Loucy (cell line): ENCODE data around the gene EGF.

ENCODE experiments used
- H2AFZ ChIP-seq: fragments of 200-600 bp; sonication (generic); 2 replicates; pipeline ENCODE4 v1.6.0; 2016; ENCODE audit warnings: antibody characterized with exemption, mild to moderate bottlenecking, low read length, moderate library complexity
- H3F3A ChIP-seq: fragments of 200-600 bp; 2 replicates; pipeline ENCODE4 v1.6.0; 2016; ENCODE audit warnings: antibody characterized with exemption, low read depth, mild to moderate bottlenecking
- H3K27me3 ChIP-seq: fragments of 200-600 bp; sonication (generic); 2 replicates; pipeline ENCODE4 v1.6.1; 2014; ENCODE audit warnings: low read length, mild to moderate bottlenecking; ENCODE audit not compliant: insufficient read depth, poor library complexity, severe bottlenecking
- H3K36me3 ChIP-seq: fragments of 200-600 bp; sonication (generic); 2 replicates; pipeline ENCODE4 v1.6.1; 2016; ENCODE audit warnings: low read length; ENCODE audit not compliant: insufficient read depth
- H3K4me1 ChIP-seq: fragments of 200-600 bp; sonication (generic); 2 replicates; pipeline ENCODE4 v1.5.1; 2014; ENCODE audit warnings: low read length, mild to moderate bottlenecking; ENCODE audit not compliant: insufficient read depth, poor library complexity, severe bottlenecking
- H3K4me2 ChIP-seq: fragments of 200-600 bp; sonication (generic); 2 replicates; pipeline ENCODE4 v1.6.0; 2014; ENCODE audit warnings: antibody characterized with exemption, low read length, low read depth, mild to moderate bottlenecking; ENCODE audit not compliant: poor library complexity, severe bottlenecking
- H3K4me3 ChIP-seq: fragments of 200-600 bp; sonication (generic); 2 replicates; pipeline ENCODE4 v1.5.1; 2014; ENCODE audit warnings: low read length, mild to moderate bottlenecking, mixed read lengths; ENCODE audit not compliant: poor library complexity, severe bottlenecking
- H3K79me2 ChIP-seq: fragments of 200-600 bp; sonication (generic); 2 replicates; pipeline ENCODE4 v1.6.1; 2014; ENCODE audit warnings: low read length; ENCODE audit not compliant: insufficient read depth
- H3K9ac ChIP-seq: fragments of 200-600 bp; sonication (generic); 2 replicates; pipeline ENCODE4 v1.6.0; 2014; ENCODE audit warnings: mild to moderate bottlenecking, low read depth, low read length, moderate library complexity; ENCODE audit not compliant: poor library complexity, severe bottlenecking
- H3K9me2 ChIP-seq: fragments of 200-600 bp; sonication (generic); replicated peaks from 2 replicates; pipeline ENCODE4 v1.6.1; 2016; ENCODE audit warnings: low read depth, low read length, mixed read lengths
- H3K9me3 ChIP-seq: fragments of 200-600 bp; sonication (generic); 2 replicates; pipeline ENCODE4 v1.6.1; 2014; ENCODE audit warnings: mild to moderate bottlenecking, antibody characterized with exemption, low read length, low read depth; ENCODE audit not compliant: insufficient read depth
- H4K20me1 ChIP-seq: fragments of 200-600 bp; sonication (generic); 2 replicates; pipeline ENCODE4 v1.6.0; 2014; ENCODE audit warnings: antibody characterized with exemption, low read length, mild to moderate bottlenecking; ENCODE audit not compliant: insufficient read depth, poor library complexity, severe bottlenecking
- EZH2phosphoT487 ChIP-seq: fragments of 200-600 bp; IDR thresholded peaks from 2 replicates; pipeline ENCODE4 v1.6.1; 2018; ENCODE audit warnings: antibody characterized with exemption, mild to moderate bottlenecking, moderate library complexity, borderline replicate concordance
- TF ChIP-seq, protein P1 (sequence below): fragments of 200-600 bp; sonication (generic); conservative IDR thresholded peaks from 2 replicates; pipeline ENCODE4 v1.5.1; 2014; ENCODE audit warnings: mild to moderate bottlenecking, antibody characterized with exemption, low read length

The EGF gene

DNA sequence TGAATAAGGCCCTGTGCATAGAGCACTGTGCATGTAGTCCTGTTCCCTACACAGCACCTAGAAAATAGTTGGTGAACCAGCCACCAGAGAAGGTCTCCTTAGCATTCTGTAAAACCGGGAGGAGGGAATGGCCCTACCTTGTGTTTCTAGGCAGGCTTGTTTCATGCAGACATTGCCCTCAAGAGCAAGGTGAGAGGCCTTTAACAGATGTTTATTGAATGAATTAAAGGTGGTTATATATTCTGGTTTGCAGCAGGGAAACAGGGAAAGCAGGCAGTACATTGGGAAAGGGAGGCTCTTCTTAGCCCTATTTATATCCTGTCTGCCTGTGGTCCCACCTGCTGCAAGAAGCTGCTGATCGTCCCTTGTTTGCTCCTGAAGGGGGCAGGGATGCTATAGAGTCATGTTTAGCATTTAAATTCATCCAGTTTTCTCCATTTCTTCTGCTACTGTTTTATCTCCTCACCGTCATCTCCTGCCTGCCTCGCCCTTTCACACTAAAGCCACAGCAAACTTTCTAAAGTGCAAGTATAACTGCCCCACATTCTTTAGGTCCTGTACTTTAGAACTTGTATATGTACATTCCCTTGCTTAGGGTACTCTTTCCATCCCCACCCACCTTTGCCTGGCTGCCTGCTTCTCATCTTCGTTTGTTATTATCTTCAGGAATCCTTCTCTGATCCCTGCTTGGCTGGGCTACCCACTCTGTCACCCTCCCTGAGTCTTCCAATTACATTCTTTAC is 60.3 kb downstream of the EGF start:
- H3K4me3 ChIP-seq = no peak overlapping the region
- H3K9me2 ChIP-seq = no peaks in the 10 kb centered on the region
- H3K9ac ChIP-seq = no peak overlapping the region
- no peaks in the 10 kb centered on the region for H3K27me3 ChIP-seq
- H3F3A ChIP-seq = no peaks in the 10 kb centered on the region
- peak overlapping the region; percentile 4 for H3K4me2 ChIP-seq
- TF ChIP-seq, protein P1, sequence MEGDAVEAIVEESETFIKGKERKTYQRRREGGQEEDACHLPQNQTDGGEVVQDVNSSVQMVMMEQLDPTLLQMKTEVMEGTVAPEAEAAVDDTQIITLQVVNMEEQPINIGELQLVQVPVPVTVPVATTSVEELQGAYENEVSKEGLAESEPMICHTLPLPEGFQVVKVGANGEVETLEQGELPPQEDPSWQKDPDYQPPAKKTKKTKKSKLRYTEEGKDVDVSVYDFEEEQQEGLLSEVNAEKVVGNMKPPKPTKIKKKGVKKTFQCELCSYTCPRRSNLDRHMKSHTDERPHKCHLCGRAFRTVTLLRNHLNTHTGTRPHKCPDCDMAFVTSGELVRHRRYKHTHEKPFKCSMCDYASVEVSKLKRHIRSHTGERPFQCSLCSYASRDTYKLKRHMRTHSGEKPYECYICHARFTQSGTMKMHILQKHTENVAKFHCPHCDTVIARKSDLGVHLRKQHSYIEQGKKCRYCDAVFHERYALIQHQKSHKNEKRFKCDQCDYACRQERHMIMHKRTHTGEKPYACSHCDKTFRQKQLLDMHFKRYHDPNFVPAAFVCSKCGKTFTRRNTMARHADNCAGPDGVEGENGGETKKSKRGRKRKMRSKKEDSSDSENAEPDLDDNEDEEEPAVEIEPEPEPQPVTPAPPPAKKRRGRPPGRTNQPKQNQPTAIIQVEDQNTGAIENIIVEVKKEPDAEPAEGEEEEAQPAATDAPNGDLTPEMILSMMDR = no peak
- TF ChIP-seq EZH2phosphoT487 = no peak
- no peaks in the 10 kb centered on the region for H3K79me2 ChIP-seq
- peaks cover 36% of the 10 kb centered on the region for H3K4me1 ChIP-seq
- H3K9me3 ChIP-seq = no peaks in the 10 kb centered on the region
- no peaks in the 10 kb centered on the region for H3K36me3 ChIP-seq
- H4K20me1 ChIP-seq = no peaks in the 10 kb centered on the region
- H2AFZ ChIP-seq = peak overlapping the region; percentile 71

DNA sequence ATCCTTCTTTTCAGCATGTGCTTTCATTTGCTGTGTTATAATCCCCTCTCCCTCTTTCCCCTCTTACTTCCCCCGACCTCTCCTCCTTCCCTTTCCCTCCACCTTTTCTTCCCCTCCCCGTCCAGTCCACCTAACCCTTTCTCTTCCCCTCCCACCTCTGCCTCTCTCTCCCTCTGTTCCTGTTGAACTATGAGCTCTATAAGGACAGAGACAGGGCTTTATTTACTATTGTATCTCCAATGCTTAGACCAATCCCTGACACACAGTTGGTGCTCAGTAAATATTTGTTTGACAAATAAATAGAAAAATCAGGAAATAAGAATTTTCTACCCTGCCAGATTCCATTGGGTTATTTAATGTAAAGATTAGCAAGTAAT is 60.8 kb downstream of the EGF start:
- Histone ChIP-seq H3K4me3 (no peak overlapping the region), H3F3A (no peaks in the 10 kb centered on the region), H3K9me3 (no peaks in the 10 kb centered on the region), H3K9me2 (no peaks in the 10 kb centered on the region), H4K20me1 (no peaks in the 10 kb centered on the region), H3K4me2 (no peak overlapping the region), H3K9ac (no peak overlapping the region), H3K36me3 (no peaks in the 10 kb centered on the region), H3K27me3 (no peaks in the 10 kb centered on the region), H3K4me1 (peaks cover 31% of the 10 kb centered on the region), H2AFZ (peak overlapping the region; percentile 71), H3K79me2 (no peaks in the 10 kb centered on the region)
- no peak for TF ChIP-seq EZH2phosphoT487
- TF ChIP-seq, protein P1 = no peak

DNA sequence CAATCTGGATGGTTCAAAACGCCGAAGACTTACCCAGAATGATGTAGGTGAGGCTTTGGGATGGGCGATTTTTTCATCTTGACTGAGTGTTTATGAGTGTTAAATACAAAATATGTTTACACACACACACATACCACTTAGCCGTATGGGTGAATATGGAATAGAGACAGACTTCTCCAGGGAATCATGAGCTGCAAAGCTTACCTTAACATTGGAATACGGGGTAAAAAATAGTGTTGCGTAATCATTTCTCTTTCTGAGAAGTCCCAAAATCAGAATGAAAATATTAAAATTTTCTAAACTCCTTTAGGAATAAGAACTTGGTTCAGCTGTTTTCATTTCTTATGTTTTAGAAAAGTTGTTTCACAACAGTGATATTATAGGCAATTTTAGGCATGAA is 63.5 kb downstream of the EGF start:
- Histone ChIP-seq H2AFZ (no peak overlapping the region), H4K20me1 (no peaks in the 10 kb centered on the region), H3K36me3 (no peaks in the 10 kb centered on the region), H3K4me1 (peaks cover 13% of the 10 kb centered on the region), H3K9ac (no peak overlapping the region), H3K9me3 (no peaks in the 10 kb centered on the region), H3K9me2 (no peaks in the 10 kb centered on the region), H3F3A (no peaks in the 10 kb centered on the region), H3K79me2 (no peaks in the 10 kb centered on the region), H3K4me3 (no peak overlapping the region), H3K27me3 (no peaks in the 10 kb centered on the region), H3K4me2 (no peak overlapping the region)
- TF ChIP-seq EZH2phosphoT487 = no peak
- TF ChIP-seq, protein P1 = no peak
